NCI-H345 (cell line): Measurements from ENCODE around the gene FLNA.
"Not testable (repeated sequence)": the region's sequence is repeated elsewhere in the genome, so short reads cannot be mapped to it uniquely, and the experiment has no call there.

Experiments used
- DNase-seq: peaks from one replicate; lab custom pipeline; 2025; lab: John Stamatoyannopoulos, UW

FLNA gene

DNA sequence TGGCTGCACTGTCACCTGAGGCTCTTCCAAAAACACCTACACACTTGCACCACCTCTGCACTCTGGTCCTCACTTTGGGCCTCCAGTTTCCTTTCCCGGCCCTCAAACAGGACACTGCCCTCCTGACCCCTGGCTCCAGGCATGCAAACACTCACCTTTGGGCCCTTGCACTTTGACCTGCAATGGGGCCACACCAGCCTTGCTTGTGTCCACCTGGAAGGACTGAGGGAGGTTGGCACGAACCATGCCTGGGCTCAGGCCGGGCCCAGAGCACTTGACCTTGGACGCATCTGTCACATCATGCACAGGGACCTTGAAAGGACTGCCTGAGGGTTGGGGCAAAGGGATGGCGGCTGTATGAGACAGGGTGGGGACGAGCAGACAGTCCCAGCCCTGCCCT is 15.6 kb downstream of the FLNA start:
- DNase-seq = no peak

DNA sequence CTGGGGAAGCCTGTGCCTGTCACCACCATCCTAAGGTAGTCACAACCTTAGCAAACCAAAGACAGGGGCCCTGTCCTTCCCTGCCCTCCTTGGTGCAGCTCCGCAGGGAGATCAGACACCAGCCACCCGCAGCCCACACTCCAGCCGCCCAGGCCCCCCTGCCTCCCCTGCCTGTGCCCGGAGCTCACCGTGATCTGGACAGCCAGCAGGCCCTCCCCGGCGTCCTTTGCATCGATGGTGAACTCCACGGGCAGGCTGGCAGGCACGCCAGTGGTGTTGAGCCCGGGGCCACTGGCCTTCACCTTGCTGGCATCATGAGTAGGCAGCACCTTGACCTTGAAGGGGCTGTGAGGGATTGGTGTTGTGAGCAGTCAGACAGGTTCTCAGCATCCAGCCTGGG is 16.4 kb downstream of the FLNA start:
- no peak for DNase-seq

DNA sequence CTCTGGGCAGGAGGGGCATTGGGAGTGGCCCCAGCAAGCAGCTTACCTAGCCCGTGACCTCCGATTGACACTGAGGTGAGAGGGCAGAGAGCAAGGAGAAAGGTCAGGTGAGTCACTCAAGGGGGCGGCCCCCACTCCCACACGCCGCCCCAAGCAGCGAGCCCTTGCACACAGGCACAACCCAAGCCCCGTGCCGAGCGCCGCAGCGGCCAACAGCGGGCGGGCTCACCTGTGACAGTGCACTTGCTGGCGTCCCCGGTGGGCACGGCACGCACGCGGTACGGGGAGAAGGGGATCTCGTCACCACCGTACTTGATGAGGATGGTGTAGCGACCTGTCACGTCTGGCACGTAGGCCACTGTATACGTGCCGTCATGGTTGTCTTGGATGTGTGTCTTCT is 17.2 kb downstream of the FLNA start:
- DNase-seq = no peak

DNA sequence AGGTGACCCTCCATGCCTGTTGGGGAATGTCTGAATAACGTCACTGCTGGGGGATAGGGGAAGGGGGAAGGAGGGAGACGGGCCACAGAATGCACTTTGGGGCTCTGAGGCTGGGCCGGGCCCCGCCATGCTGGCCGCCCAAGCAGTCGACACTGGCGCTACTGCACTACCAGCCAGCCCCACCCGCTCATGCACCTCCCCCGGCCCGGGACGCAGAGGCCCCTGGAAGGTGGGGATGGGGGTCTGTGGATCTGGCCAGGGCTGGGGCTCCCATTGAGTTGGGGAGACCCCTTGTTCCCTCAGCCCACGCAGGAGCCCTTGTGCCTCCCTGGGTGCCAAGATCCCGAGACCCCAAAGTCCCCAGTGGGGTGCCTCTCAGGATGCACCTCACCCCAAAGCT is 17.8 kb downstream of the FLNA start:
- no peak for DNase-seq

DNA sequence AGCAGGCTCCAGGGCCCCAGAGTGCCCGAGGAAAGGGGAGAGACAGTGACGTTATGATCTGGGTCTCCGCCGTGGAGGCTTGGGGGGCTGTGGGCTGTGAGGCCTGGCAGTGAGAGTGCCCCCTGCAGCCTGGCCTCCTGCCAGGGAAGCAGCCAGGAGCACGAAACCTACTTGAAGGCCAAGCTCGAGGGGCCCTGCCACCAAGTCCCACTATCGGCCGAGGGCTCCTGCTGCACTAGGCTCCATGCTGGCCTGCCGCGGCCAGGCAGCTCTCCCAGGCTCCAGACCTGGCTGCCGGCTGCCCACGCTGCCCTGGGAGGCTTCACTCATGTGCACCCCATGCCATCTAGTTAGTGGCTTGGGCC is 18.7 kb downstream of the FLNA start:
- no peak for DNase-seq

DNA sequence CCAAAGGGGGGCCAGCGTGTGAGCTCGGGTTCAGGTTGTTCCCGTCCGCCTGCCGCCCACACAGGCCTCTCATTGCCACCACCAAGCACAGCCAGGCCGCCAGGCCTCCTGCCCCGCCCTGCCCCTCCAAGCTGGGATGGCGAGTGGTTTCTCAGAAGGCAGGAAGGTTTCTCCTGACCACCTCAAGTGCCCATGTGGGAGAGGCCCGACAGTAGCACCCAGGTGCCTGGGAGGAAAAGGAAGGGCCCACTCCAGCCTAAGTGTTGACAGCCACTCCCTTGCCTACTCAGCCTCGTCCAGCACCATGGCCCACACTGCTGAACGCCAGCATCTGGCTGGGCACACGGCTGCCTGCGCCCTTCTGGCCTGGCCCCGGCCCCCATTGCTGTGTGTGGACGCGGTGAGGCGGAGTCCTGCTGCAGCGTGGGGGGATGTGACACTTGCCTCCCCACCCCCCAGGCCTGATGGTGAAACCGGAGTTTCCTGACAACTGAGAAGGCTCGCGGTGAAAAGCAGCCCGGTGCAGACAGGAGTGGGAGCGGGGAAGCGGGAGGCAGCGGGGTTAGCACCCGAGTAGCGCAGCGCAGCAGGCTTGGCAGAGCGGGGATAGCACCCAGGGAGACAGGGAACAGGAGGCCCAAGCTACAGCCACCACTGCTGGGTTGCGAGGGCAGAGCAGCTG is 19.2 kb downstream of the FLNA start:
- no peak for DNase-seq

DNA sequence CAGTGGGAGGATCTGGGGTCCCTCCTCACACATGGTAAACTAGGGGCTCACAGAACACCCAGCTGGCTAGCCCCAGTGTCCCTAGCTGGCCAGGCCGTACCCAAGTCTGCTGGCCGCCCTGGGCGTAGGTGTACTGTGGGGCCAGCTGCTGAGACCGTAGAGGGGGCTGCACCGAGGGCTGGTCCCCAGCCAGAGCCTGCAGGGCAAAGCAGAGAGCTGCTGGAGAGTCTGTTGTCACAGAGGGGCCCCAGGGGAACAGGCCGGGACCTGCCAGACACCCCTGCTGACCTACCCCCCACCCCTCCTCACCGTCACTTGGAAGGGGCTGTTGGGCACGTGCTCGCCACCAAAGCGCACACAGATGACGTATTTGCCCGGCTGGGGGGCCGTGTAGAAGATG is 19.9 kb downstream of the FLNA start:
- DNase-seq = no peak

DNA sequence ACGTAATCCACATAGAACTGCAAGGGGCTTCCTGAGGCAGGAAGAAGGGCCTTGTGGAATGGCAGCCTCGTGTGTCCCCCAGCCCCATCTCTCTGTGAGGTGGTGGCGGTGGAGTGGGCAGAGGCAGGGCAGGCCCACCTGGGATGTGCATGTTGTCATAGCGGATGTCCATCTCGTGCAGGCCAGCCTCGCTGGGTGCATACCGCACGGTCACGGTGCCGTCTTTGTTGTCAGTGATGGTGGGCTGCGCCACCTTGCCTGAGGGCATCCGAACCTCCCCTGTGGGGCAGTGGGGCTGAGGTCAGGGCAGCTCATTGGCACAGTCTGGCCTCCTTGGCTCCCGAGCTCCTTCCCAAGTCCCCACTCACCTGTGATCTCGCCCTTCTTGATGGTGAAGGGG is 20.4 kb downstream of the FLNA start:
- no peak for DNase-seq

DNA sequence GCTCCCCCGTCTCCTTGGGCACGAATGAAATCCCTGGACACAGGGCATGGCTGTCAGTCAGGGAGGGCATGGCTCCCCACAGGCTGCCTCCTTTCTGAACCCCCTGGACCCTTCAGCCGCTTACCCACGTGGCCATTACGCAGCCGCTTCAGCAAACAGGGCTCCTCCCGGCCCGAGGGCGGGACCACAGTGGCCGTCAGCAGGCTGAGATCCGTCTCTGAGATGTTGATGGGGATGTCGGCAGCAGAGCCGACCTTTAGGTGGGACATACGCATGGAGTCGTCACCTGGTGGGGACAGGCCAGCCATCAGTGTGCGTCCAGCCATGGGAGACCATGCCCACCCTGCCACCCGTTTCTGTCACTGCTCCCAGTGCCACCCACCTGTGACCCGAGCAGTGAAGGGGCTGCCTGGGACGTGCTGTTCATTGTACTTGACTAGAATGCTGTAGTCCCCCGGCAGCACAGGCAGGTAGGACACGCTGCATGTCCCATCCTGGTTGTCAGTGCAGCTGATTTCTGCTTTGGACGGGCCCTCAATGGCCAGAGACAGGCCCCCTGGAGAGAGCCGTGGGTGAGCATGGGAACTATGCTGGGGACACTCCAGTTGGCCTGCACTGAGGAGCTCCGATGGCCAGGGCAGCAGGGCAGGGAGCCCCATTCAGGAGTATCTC is 21.1 kb downstream of the FLNA start:
- DNase-seq = no peak

DNA sequence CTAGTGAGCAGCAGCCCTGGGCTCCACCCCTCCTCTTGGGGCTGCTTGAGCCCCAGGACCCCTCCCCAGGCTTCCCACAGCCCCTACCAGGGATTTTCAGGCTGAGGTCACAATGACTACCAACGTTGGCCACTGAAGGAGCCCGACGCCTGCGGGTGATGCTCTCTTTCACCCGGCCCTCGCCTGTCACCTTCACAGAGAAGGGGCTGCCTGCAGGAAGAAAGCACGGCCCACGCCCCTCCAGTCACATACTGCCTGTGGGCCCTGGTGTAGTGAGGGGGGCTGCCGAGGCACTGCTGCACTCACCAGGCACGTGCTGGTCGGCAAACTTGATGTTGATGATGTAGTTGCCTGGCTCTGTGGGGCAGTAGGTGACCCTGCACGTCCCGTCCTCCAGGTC is 22.0 kb downstream of the FLNA start:
- DNase-seq = no peak

DNA sequence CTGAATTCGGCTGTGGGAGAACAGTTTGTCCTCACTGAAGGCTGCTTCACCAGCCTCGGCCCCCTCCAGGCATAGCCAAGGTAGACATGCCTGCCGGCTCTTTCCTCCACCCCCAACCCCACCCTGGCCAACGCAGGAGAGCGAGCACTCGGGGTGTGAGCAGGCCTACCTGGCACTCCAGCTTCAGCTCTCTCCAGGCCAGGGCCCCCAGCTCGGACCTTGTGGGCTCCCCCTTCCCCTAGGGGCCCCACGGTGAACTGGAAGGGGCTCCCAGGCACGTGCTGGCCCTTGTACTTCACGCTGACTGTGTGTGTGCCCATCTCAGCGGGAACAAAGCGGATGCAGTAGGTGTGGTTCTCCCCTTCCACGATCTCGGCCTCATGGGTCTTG is 22.4 kb downstream of the FLNA start:
- DNase-seq = no peak

DNA sequence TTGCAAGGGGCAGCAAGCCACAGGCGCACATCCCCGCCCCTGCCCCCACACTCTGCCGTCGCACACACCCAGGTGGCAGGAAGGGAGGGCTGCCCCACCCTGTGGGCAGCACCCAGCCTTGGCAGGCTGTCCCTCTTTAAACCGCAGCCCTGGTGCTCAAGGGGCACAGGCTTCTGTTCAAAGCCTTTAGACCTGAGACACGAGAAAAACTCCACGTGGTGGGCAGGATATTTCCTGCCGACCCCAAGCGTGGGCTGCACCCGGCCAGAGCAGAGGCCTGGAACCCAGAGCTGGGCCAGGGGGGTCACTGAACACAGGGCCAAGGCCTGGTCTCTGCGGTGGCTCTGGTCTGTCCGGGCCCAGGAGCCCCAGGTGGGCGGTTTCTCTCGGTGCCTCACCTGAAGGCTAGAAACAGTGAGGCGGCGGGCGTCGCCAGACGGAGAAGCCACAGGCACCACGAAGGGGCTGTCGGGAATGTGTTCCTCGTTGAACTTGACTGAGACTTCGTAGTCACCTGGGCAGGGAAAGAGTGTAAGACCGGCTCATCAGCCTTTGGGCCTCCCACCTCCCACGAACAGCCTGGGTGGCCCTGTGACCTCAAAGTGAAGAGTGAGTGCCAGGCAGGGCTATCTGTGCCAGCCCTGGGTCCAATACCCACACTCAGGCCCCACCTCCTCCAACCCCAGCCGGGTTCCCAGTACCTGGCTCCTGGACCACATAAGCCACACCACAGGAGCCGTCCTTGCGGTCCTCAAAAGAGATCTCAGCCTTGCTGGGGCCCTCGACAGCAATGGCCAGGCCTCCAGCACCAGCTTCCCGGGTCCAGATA is 23.0 kb downstream of the FLNA start:
- DNase-seq = no peak

DNA sequence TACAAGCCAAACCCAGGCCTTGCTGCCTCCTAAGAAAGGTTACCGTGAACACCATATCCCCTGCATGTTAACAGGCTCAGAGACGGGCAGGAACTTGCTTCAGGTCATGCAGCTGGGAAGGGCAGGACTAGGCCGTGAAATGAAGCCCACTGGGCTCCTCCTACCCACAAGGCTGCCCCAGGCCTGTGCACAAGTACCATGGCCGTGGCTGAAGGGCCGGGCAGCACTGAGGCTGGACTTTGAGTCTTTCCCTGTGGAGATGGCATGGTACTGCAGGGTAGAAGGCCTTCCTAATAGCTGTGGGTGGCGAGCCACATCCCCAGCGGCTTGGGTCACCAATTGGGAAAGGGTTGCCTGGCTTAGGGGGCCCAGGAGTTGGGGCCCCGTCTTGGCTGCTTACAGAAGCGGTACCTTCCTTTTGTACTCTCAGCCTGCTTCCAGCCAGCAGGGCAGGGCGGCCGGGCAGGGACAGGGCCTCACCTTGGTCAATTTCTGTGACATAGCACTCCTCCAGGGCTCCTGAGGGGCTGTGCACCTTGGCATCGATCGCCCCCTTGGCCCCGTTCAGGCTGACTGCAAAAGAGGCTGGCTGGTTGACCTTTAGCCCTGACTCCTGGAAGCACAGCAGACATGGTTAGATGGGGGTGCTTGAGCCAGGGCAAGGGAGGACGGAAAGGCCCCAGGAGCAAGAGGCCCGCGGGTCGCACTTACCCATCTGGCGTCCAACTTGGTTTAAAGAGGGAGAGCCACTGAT is 23.8 kb downstream of the FLNA start:
- DNase-seq = no peak

DNA sequence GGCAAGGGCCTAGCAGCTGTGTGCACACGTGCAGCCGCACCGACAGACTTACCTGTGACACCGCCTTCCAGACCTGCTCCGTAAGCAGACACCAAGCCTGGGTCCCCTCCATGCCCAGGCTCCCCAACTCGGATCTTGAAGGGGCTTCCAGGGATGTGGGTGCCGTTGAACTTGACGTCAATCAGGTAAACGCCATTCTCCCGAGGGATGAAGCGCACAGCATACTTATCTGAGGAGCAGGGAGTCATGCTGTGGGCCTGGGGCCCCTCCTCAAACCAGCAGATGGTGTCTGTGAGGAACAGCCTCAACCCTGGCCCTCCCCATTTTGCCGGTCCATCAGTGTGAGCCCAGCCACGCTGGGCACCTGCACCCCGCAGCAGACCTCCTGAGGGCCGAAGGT is 24.5 kb downstream of the FLNA start:
- no peak for DNase-seq

DNA sequence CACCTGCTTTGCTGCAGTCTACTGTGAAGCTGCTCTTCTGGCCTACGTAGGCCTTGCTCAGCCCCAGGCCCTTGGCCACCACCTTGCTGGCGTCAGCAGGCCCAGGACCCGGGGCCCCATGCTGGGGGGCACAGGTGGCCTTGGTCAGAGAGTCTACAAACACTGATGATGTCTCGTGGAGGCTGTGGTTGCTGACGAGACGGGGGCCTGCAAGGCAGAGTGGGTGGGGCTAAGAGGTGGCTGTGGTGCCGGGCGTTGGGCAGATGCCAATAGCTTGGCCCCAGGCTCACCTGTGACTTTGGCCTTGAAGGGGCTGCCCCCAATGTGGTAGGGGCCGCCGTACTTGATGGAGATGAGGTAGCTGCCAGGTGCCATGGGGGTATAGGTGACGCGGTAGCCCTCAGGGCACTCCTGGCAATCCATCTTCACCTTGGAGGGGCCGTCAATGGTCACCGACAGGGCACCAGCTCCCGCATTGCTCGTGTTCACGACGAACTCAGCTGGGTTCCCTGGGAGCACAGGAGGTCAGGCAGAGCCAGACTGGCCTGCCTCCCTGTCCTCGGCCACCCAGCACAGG is 25.0 kb downstream of the FLNA start:
- DNase-seq = no peak

DNA sequence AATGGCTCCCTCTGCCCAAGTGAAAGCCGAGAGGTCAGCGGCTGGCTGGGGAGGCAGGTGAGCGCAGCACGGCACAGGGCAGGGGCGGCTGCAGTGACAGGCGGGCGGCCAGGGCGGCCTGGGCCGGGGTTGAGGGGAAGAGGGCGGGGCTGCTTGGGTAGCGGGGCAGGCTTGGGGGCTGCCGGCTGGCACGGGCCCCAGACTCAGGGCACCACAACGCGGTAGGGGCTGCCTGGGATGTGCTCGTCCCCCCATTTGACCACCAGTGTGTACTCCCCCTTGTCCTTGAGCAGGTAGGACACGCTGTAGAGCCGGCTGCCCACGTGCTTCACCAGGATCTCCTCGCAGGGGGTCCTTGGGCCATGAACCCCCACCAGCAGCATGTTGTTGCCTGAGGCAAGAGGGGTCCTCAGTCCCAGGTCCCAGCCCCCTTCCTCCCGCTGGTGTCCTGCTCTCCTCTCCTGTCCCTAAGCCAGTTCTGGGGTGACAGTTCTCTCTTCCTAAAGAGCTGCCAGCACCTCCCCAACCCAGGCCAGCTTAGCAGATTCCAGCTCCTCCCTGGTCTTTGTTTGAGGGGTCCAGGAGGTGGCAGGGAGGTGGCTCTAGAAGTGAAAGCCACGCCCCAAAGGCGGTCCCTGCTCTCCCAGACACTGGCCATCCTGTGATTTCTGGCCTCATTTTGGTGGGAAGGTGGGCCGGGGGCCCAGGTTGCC is 25.6 kb downstream of the FLNA start:
- DNase-seq = no peak

DNA sequence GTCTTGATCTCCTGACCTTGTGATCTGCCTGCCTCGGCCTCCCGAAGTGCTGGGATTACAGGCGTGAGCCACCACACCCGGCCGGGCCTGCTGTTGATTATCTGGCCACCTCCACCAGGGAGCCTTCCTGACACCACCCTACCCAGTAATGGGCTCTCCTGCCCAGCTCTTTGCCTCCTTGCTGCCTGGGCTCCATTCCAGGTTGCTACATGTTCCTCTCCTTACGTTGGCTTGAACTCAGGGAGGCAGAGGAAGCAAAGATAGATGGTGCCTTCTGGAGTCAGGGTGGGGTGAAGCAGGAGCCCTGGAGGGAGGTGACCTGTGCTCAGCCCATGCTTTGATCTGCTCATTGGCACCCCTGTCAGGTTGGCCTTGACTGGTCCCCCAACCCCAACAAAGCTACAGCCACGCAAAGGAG is 26.3 kb downstream of the FLNA start:
- DNase-seq = no peak

DNA sequence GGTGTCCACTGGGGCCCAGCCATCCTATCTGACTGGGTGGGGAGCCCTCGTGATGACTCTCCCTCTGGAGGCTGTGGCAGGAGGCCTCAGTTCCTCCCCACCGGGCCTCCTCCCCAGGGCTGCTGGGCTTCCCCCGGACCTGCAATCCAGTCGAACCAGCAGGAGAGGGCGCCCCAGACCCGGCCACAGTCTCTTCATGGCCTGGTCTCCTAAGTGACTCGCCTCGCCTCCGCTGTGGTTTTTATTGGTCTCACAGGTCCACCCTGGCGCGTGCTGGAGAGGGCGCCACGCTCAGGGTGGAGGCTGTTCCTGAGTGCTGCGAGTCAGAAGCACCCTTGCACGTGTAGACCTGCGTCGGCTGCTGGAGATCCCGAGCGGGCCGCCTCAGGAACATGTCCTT is 30.8 kb downstream of the FLNA start:
- not testable (repeated sequence) for DNase-seq

DNA sequence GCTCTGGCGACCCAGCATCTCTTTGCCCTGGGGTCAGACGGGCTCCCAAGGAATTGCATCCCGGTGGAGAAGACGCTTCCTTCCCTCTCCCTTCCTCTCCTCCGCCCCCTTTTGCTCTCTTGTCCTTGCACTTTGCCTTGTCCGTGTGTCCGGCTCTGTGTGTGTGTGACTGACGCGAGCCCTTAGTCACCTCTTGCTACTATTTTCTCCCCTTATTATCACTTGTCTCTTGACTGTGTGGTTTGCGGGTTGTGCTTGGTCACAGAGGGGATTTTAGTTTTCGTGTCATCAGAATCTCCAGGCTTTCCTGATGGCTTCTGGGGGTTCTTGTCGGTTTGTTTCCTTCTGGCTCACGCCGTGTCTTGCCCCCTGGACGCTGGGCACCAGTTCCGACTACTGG is 31.4 kb downstream of the FLNA start:
- DNase-seq = not testable (repeated sequence)

DNA sequence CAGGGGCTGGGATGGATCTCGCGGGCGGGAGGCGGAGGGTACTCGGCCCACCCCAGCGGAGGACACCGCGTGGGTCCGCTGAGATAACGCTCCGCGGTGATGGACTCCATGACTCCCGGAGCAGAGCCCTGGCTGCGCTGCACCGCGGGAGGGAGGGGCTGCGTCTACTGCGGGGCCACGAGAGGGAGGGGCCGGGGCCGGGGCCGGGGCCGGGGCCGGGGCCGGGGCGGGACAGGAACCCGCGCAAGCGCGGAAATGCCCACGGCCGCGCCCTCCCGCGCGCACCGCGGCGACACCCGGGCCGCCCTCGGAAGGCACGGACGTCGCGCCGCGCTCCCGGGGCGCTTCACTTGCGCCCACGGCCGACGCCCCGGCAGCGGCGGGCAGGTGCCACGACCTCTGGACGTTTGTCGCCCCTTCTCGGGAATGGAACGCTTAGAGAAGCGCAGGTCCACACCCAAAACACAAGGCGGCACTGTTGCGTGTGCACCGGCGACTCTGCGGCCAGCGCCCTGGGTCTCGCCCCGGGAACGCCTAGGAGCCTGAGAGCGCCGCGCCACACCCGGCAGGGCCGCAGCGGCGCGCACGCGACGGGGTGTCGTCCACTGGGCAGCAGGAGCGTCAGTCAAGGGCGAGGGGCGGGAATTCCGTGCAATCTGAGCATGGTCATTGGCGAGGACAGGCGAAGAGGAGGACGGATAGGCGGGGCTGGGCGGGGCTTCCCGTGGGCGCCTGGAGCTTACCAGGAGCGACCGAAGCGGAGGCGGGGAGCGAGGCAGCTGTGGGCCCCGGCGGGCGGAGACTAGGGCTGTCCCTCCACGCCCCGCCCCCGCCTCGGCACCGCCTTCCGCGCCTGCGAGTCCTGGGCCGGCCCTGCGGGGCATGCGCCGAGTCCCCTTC is 32.8 kb downstream of the FLNA start:
- DNase-seq = not testable (repeated sequence)
